CD4-positive, alpha-beta T cell treated with Interleukin-6 at 100 ng/mL for 8 hours (primary cell): ENCODE results near the gene CCL27.

Source experiments
- DNase-seq: peaks from one replicate; pipeline ENCODE4 v3.0.0-alpha.2; 2020; ENCODE audit warnings: mixed read lengths, low spot score

The CCL27 gene, protein sequence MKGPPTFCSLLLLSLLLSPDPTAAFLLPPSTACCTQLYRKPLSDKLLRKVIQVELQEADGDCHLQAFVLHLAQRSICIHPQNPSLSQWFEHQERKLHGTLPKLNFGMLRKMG

GRCh38 chr9:34662526-34663302 lies at the start of gene CCL27:
Gene CCL27, minus strand, starts transcription at chr9:34662657. Its CDS starts 24 bp downstream, at chr9:34662633.
- DNase-seq: no peak

DNA sequence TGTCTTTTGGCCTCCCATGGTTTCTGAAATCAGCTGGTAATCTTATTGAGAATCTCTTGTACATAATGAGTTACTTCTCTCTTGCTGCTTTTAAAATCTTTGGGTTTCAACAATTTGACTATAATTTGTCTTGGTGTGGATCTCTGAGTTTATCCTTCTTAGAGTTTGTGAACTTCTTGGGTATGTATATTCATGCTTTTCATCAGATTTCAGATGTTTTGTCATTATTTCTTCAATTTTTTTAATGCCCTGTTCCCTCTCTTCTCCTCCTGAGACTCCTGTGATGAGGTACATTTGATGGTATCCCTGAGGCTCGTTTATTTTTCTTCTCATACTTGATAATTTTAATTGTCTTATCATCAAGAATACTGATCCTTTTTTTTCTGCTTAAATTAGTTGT lies 49.7 kb upstream of the CCL27 start:
- DNase-seq: no peak

- no peak for DNase-seq
Observed at GRCh38 chr9:34710023-34710422, 47.6 kb upstream of the CCL27 start, which contains the start of gene CCL21. Gene CCL21, minus strand, starts transcription at chr9:34710136. Its CDS starts 70 bp downstream, at chr9:34710066.

DNA sequence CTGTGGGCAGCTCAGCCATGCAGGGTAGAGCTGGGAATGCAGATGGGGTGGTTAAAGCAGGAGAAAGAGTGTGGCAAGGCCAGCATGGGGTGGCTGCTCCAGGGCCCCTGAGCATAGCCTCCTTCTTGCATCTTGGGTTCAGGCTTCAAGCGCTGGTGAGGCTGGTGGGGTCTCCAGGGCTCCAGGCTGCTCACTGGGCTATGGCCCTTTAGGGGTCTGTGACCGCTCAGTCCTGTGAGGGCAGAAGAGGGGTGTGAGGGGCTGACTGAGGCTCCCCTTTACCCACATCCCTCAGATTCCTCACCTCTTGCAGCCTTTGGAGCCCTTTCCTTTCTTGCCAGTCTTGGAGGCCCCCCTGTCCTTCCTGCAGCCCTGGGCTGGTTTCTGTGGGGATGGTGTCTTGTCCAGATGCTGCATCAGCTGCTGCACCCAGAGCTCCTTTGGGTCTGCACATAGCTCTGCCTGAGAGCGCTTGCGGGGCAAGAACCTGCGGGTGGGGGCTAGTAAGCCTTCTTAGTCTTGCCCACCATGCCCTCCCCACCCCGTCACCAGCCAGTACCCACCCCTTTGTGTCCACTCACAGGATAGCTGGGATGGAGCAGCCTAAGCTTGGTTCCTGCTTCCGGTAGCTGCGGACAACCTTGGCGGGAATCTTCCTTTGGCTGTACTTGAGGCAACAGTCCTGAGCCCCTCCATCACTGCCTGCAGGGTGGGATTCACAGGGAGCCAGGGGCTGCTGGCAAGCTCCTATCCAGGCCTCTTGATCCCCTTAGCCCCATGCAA lies 46.9 kb upstream of the CCL27 start:
- no peak for DNase-seq

DNA sequence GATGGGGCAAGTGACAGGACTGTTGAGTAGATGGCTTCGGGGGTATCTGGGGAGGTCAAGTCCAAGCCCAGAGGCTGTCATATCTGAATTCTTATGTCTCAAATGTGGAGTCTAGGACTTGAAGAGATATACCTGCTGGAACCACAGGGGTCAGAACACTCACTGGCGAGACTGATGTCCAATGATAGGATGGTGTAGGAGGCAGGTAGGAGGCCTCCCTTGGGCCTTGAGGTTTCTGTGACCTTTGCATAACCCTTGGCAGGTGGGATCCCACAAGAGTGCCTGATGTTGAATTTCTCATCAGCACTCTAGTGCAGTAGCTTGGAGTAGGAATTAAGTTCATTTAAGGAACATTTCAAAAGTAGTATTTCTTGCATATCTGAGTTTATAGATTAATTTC lies 44.7 kb upstream of the CCL27 start:
- DNase-seq: no peak

- DNase-seq: peak; percentile 79
Observed at GRCh38 chr9:34701769-34702736, 39.6 kb upstream of the CCL27 start.

DNA sequence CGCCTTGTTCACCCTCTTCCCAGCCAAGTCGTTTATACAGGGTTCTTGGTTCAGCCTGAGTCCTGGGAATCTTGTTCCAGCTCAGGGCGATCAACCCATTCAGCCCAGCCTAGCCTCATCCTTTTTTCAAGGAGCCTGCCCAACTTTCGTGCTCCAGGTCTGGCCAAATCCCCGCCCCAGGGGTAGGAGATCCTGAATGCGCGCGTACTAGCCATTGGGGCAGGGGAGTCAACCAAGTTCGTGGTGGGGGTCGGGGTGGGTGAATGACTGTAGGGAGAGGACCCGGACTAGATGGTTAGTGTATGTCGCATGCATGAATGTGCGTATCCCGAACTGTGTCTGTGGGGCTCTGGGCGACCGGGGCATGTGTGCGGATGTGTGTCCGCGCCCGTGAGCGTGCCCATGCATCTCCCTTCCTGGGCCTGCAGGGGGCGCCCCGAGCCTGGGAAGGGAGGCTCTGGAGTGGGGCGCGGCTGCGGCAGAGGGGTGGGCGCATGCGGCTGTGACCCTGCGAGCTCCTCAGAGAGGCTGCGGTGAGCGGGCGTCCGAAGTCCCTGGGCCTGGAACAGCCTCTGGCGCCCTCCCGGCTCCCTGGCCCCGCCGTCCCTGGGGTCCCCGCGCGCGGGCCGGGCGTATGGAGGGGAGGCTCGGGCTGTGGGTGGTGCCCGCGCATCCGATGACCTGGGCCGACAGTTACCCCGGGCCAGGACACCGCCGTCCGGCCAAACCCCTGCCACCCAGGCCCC lies 38.7 kb upstream of the CCL27 start:
- DNase-seq: peak; percentile 68

GRCh38 chr9:34694811-34695210 lies 32.4 kb upstream of the CCL27 start:
- no peak for DNase-seq

- DNase-seq: no peak
Observed at GRCh38 chr9:34693560-34693959, 31.1 kb upstream of the CCL27 start.

DNA sequence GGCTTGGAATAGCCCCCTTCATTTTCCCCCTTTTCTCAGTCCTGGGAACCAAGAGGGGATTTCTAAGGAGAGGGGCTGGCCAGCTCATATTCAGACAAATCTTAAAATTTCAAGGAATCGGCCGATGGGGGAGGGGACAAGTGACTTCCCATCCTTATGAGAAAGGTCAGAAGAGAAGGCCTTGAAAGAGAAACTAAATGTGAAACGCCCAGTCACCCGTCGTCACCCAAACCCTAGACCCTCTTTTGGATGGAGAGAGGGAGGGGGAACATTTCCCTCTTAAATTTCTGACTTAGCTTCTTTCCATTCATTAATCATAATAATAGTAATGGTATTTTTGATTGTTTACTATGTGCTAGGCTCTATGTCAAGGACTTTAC lies 29.5 kb upstream of the CCL27 start:
- no peak for DNase-seq

- no peak for DNase-seq
Observed at GRCh38 chr9:34690983-34691935, 28.8 kb upstream of the CCL27 start, which contains the start of gene CCL19. Gene CCL19, minus strand, starts transcription at chr9:34691276. Its CDS starts 137 bp downstream, at chr9:34691139.

GRCh38 chr9:34689512-34689911 lies 27.1 kb upstream of the CCL27 start:
- no peak for DNase-seq

DNA sequence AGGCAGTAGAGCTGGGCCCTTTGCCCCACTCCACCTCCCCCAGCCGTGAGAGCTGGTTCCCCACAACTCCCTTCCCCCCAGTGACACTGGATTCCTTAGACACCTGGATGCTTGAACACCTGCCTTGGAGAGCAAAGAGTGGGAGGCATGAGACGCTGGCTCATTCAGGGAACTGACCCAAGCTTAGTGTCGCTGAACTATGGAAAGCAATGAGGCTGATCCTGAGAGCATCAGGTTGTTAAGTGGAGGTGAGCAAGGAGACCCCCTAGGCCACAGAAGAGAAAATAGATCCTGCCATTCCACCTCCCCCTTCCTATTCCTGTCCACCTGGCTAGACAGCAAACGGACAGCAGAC lies 26.6 kb upstream of the CCL27 start:
- no peak for DNase-seq

DNA sequence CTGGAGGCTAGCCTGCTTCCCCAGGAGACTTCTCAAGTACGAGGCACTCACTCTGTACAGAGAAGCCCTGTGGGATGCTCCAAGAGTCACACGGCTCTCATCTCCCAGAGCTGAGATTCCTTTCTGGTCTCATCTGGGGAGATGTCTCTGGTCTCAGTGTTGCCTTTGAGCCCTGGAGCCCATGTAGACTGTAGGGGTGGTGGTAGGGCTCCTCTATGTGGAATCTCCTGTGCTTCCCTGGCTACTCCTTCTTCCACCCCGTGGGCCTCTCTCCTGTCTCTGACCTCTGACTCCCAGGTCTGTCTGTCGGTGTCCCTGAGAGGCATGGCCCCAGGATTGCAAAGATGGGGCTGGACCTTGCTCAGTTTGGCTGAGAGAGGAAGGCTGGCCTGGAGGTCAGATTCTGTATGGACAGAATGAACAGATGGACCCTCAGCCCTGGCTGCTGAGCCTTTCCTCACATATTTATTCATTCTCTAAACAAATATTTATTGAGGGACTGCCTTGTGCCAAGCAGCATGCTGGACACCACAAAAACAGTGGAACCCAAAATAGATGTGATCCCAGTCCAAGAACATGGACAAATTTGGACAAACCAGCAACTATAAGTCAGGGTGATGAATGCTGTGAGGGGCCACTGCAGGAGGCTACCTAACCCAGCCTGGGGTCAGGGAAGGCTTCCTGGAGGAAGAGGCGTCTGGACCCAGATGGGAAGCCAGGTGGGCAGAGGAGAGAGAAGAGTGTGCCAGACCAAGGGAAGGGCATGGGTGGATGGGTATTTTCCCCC lies 26.1 kb upstream of the CCL27 start:
- no peak for DNase-seq

DNA sequence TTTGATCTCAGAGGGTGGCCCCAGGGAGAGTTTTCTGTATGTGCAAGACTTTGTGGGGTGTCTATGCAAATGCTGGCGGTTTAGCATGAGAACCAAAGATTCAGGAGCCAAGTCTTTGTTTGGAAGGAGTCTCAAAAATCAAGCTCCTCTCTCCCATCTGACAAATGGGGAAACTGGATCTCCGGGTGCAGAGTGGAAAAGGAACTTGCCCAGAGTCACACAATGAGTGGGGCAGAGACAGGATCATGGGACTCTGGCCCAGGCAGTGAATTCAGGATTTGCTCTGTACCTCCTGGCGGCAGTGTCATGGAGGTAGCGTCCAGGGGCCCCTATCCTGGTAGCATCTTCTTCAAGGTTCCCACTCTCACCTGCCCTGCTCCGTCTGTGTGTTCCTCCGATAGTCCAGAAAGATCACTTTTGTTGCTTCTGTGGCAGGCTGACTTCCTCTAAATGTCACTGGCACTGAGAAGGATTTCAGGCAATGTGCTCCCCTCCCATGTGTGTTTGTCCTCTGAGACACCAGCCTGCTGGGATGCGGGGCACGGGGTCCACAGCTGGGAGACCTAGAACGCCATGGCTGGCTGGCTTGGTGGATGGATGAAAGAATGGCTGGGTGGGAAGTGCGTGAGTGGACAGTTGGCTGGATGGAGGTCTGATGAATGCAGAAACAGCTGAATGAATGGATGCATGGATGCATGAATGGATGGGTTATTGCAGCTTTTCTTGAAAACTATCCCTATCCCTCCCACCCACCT lies 25.0 kb upstream of the CCL27 start:
- DNase-seq: no peak

GRCh38 chr9:34686732-34687131 lies 24.3 kb upstream of the CCL27 start:
- DNase-seq: no peak

- no peak for DNase-seq
Observed at GRCh38 chr9:34686231-34686630, 23.8 kb upstream of the CCL27 start.

DNA sequence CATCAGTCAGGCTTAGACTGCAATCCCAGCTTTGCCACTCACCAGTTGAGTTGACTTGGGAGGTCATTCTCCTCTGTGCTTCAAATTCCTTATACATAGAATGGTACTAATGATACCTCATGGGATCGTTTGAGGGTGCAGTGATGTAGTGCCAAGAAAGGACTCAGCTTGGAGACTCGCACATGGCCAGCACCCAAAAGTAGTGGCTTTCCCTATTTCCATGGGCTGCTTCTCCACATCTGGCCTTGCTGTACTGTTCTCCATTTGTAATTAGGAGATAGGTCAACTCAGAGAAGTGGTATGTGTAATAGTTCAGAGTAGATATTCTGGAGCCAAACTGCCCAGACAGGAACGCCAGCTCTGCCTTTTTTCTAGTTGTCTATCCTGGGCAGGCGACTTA lies 23.1 kb upstream of the CCL27 start:
- DNase-seq: no peak
